ENCODE results near the gene CLCN6.

DNA sequence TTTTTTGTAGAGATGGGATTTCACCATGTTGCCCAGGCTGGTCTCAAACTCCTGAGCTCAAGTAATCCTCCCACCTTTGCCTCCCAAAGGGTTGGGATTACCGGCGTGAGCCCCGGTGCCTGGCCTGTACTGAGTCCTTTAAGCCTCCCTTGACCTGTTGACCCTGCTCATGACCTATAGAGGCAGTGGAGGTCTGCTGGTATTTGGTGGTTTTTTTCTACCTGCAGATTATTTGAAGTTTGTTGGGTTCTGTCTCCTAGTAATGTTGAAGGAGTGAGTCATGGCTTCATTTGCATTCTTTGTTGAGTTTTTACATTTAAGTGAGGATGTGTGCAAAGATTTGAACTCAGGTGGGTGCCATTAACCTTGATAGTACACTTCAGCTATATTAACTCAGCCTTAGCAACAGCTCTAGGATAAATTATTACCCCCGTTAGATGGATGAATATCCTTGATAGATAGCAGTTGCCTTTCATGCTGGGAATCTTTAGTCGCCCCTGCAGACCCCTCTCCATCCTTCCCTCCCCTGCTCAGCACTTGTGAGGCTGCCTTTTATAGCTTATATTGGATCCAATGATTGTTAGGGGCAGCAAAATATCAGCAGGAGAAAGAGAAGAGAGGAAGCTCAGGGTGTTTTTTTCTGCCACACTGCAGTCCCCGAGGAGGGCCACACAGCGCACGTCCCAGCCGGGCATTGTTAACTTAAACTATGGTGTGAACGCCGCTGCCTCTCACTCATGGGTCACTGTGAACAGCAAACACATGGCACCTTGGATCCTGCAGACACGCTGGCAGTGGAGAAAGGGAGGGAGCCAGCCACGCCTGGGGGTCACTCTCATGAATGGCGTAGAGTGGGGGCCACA is 67.6 kb downstream of the CLCN6 start:
- TF ChIP-seq, protein P1, sequence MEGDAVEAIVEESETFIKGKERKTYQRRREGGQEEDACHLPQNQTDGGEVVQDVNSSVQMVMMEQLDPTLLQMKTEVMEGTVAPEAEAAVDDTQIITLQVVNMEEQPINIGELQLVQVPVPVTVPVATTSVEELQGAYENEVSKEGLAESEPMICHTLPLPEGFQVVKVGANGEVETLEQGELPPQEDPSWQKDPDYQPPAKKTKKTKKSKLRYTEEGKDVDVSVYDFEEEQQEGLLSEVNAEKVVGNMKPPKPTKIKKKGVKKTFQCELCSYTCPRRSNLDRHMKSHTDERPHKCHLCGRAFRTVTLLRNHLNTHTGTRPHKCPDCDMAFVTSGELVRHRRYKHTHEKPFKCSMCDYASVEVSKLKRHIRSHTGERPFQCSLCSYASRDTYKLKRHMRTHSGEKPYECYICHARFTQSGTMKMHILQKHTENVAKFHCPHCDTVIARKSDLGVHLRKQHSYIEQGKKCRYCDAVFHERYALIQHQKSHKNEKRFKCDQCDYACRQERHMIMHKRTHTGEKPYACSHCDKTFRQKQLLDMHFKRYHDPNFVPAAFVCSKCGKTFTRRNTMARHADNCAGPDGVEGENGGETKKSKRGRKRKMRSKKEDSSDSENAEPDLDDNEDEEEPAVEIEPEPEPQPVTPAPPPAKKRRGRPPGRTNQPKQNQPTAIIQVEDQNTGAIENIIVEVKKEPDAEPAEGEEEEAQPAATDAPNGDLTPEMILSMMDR (IDR thresholded peaks at IDR 0.05), result no peak
- TF ChIP-seq POLR2AphosphoS5 (IDR thresholded peaks at IDR 0.05) (no peak), POLR2A (IDR thresholded peaks at IDR 0.05) (no peak)

Data from prostate gland (tissue), 2 donors.